GM12892 (cell line): Measurements from ENCODE around the gene NSD1.
"Not testable (repeated sequence)": the region's sequence is repeated elsewhere in the genome, so short reads cannot be mapped to it uniquely, and the experiment has no call there.

Source experiments
- POLR2A ChIP-seq: IDR thresholded peaks from 2 replicates; pipeline ENCODE4 v1.6.1; 2011; ENCODE audit warnings: low read depth, low read length, control low read depth
- POLR2AphosphoS5 ChIP-seq: IDR thresholded peaks from 2 replicates; pipeline ENCODE4 v1.6.1; 2011; ENCODE audit warnings: low read depth, low read length, control low read depth
- TAF1 ChIP-seq: IDR thresholded peaks from 2 replicates; pipeline ENCODE4 v1.6.1; 2011; ENCODE audit warnings: low read depth, mild to moderate bottlenecking, control low read depth, low read length, borderline replicate concordance

DNA sequence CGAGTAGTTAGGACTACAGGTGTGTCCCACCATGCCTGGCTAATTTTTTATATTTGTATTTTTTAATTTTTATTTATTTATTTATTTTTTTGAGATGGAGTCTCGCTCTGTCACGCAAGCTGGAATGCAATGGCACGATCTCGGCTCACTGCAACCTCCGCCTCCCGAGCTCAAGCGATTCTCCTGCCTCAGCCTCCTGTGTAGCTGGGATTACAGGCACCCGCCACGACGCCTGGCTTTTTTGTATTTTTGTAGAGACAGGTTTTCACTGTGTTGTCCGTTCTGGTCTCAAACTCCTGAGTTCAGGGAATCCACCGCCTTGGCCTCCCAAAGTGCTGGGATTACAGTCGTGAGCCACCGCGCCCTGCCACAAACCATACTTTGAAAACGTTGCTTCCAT is 16.5 kb downstream of the NSD1 start:
- not testable (repeated sequence) for TF ChIP-seq POLR2A, TAF1, POLR2AphosphoS5
